HL-60 (cell line): ENCODE results near the gene NUCKS1.

ENCODE experiments used
- CTCF ChIP-seq: IDR thresholded peaks from one replicate; pipeline ENCODE4 v1.5.1; 2011; ENCODE audit warnings: low read length, control low read depth, inconsistent platforms; ENCODE audit not compliant: insufficient read depth
- POLR2AphosphoS5 ChIP-seq: IDR thresholded peaks from 2 replicates; pipeline ENCODE4 v1.6.1; 2012; ENCODE audit warnings: low read depth
- SPI1 ChIP-seq: IDR thresholded peaks from 2 replicates; pipeline ENCODE4 v1.6.1; 2012; ENCODE audit warnings: low read depth, mild to moderate bottlenecking, borderline replicate concordance

- TF ChIP-seq SPI1 (no peak), CTCF (no peak), POLR2AphosphoS5 (no peak)
Observed at GRCh38 chr1:205703072-205703471, 46.9 kb downstream of the NUCKS1 start.
